Neural cell (in vitro differentiated cells): ENCODE results near the gene HS1BP3. TPM values are rescaled to one million over a fixed set of nuclear protein-coding genes. Genes with fewer than 3 reads are reported as not detected.

ENCODE experiments used
- H2AFZ ChIP-seq: fragments of 200-600, 300-800 bp; sonication (generic), shearing (Covaris generic); 2 replicates; pipeline ENCODE4 v1.6.0; 2014; ENCODE audit warnings: low read depth, mild to moderate bottlenecking, antibody characterized with exemption, low read length, moderate library complexity
- H3F3A ChIP-seq: fragments of 200-600 bp; shearing (Covaris generic); 2 replicates; pipeline ENCODE4 v1.6.1; 2016; ENCODE audit warnings: mild to moderate bottlenecking, moderate library complexity, mixed read lengths, antibody characterized with exemption, low read length; ENCODE audit not compliant: insufficient read depth, poor library complexity, severe bottlenecking
- H3K27ac ChIP-seq: fragments of 200-600, 300-800 bp; sonication (generic), shearing (Covaris generic); 2 replicates; pipeline ENCODE4 v1.5.1; 2014; ENCODE audit warnings: mild to moderate bottlenecking, low read length, moderate library complexity
- H3K27me3 ChIP-seq: fragments of 300-800, 200-600 bp; sonication (generic), shearing (Covaris generic); 2 replicates; pipeline ENCODE4 v1.6.0; 2014; ENCODE audit warnings: mild to moderate bottlenecking, low read depth, low read length, moderate library complexity; ENCODE audit not compliant: insufficient read depth
- H3K36me3 ChIP-seq: fragments of 300-800, 200-600 bp; sonication (generic), shearing (Covaris generic); 2 replicates; pipeline ENCODE4 v1.5.1; 2014; ENCODE audit warnings: mild to moderate bottlenecking, antibody characterized with exemption, low read length, moderate library complexity; ENCODE audit not compliant: insufficient read depth
- H3K4me2 ChIP-seq: fragments of 300-800, 200-600 bp; sonication (generic), shearing (Covaris generic); 2 replicates; pipeline ENCODE4 v1.6.0; 2014; ENCODE audit warnings: mild to moderate bottlenecking, low read length
- H3K4me3 ChIP-seq: fragments of 300-800, 200-600 bp; sonication (generic), shearing (Covaris generic); 2 replicates; pipeline ENCODE4 v1.5.1; 2014; ENCODE audit warnings: mild to moderate bottlenecking, low read length, moderate library complexity
- H3K79me2 ChIP-seq: fragments of 200-600 bp; shearing (Covaris generic); replicated peaks from 2 replicates; pipeline ENCODE4 v1.6.0; 2014; ENCODE audit warnings: mild to moderate bottlenecking, low read length, moderate library complexity; ENCODE audit not compliant: insufficient read depth
- H3K9ac ChIP-seq: fragments of 300-800, 200-600 bp; sonication (generic), shearing (Covaris generic); 2 replicates; pipeline ENCODE4 v1.6.1; 2016; ENCODE audit warnings: mild to moderate bottlenecking, low read length, mixed read lengths
- H3K9me2 ChIP-seq: fragments of 200-600 bp; shearing (Covaris generic); 2 replicates; pipeline ENCODE4 v1.6.1; 2016; ENCODE audit warnings: mild to moderate bottlenecking, low read length, mixed read lengths; ENCODE audit not compliant: insufficient read depth
- H3K9me3 ChIP-seq: fragments of 200-600, 300-800 bp; sonication (generic), shearing (Covaris generic); 2 replicates; pipeline ENCODE4 v1.6.1; 2016; ENCODE audit warnings: mild to moderate bottlenecking, mixed run types, low read length, moderate library complexity, mixed read lengths
- H4K20me1 ChIP-seq: fragments of 200-600 bp; shearing (Covaris generic); 2 replicates; pipeline ENCODE4 v1.6.1; 2016; ENCODE audit warnings: mild to moderate bottlenecking, mixed run types; ENCODE audit not compliant: insufficient read depth
- CTCF ChIP-seq: fragments of 450-650 bp; IDR thresholded peaks from 2 replicates; pipeline ENCODE4 v1.5.1; 2014; ENCODE audit warnings: antibody characterized with exemption, mild to moderate bottlenecking, moderate library complexity; ENCODE audit not compliant: poor library complexity, severe bottlenecking
- EP300 ChIP-seq: fragments of 450-650 bp; conservative IDR thresholded peaks from 2 replicates; pipeline ENCODE4 v1.6.1; 2014; ENCODE audit warnings: antibody characterized with exemption, mild to moderate bottlenecking, moderate library complexity; ENCODE audit not compliant: poor library complexity, severe bottlenecking
- EZH2 ChIP-seq: fragments of 200-600, 300-800 bp; shearing (Covaris generic), sonication (generic); IDR thresholded peaks from 2 replicates; pipeline ENCODE4 v1.6.1; 2014; ENCODE audit warnings: antibody characterized with exemption, low read length, borderline replicate concordance, mild to moderate bottlenecking; ENCODE audit not compliant: insufficient read depth, poor library complexity, severe bottlenecking
- MXI1 ChIP-seq: fragments of 450-650 bp; conservative IDR thresholded peaks from 2 replicates; pipeline ENCODE4 v1.6.1; 2014; ENCODE audit warnings: antibody characterized with exemption, mild to moderate bottlenecking; ENCODE audit not compliant: poor library complexity, severe bottlenecking
- POLR2AphosphoS5 ChIP-seq: IDR thresholded peaks from 2 replicates; pipeline ENCODE4 v1.6.1; 2012
- RAD21 ChIP-seq: fragments of 450-650 bp; conservative IDR thresholded peaks from 2 replicates; pipeline ENCODE4 v1.6.1; 2014; ENCODE audit warnings: antibody characterized with exemption, mild to moderate bottlenecking, moderate library complexity
- SMC3 ChIP-seq: fragments of 450-650 bp; conservative IDR thresholded peaks from 2 replicates; pipeline ENCODE4 v1.6.1; 2014; ENCODE audit warnings: antibody characterized with exemption, mild to moderate bottlenecking, moderate library complexity; ENCODE audit not compliant: poor library complexity
- TAF1 ChIP-seq: IDR thresholded peaks from 2 replicates; pipeline ENCODE4 v1.6.1; 2012; ENCODE audit warnings: low read depth
- polyA plus RNA-seq: library from polyadenylated mRNA; depleted of rRNA; stranded (reverse); fragments of >200 nt; gene quantifications from 2 replicates; pipeline ENCODE4 v1.2.3, GENCODE V29; 2014
- TF ChIP-seq, protein P1 (sequence below): IDR thresholded peaks from 2 replicates; pipeline ENCODE4 v1.6.1; 2012; ENCODE audit warnings: borderline replicate concordance

Gene HS1BP3
- polyA plus RNA-seq, 1 donor from 2014 or later = 8.9 TPM

- H3K36me3 ChIP-seq = no peaks in the 10 kb centered on the region
- H4K20me1 ChIP-seq = no peaks in the 10 kb centered on the region
- H2AFZ ChIP-seq = no peak overlapping the region
- no peak overlapping the region for H3K27ac ChIP-seq
- no peaks in the 10 kb centered on the region for H3K9me3 ChIP-seq
- no peaks in the 10 kb centered on the region for H3K27me3 ChIP-seq
- no peak overlapping the region for H3K9ac ChIP-seq
- TF ChIP-seq EZH2 (no peak), RAD21 (no peak), SMC3 (no peak), MXI1 (no peak), POLR2AphosphoS5 (no peak), EP300 (no peak), TAF1 (no peak), CTCF (no peak)
- TF ChIP-seq, protein P1, sequence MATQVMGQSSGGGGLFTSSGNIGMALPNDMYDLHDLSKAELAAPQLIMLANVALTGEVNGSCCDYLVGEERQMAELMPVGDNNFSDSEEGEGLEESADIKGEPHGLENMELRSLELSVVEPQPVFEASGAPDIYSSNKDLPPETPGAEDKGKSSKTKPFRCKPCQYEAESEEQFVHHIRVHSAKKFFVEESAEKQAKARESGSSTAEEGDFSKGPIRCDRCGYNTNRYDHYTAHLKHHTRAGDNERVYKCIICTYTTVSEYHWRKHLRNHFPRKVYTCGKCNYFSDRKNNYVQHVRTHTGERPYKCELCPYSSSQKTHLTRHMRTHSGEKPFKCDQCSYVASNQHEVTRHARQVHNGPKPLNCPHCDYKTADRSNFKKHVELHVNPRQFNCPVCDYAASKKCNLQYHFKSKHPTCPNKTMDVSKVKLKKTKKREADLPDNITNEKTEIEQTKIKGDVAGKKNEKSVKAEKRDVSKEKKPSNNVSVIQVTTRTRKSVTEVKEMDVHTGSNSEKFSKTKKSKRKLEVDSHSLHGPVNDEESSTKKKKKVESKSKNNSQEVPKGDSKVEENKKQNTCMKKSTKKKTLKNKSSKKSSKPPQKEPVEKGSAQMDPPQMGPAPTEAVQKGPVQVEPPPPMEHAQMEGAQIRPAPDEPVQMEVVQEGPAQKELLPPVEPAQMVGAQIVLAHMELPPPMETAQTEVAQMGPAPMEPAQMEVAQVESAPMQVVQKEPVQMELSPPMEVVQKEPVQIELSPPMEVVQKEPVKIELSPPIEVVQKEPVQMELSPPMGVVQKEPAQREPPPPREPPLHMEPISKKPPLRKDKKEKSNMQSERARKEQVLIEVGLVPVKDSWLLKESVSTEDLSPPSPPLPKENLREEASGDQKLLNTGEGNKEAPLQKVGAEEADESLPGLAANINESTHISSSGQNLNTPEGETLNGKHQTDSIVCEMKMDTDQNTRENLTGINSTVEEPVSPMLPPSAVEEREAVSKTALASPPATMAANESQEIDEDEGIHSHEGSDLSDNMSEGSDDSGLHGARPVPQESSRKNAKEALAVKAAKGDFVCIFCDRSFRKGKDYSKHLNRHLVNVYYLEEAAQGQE = no peak
- H3K9me2 ChIP-seq = no peaks in the 10 kb centered on the region
- H3K4me3 ChIP-seq = no peak overlapping the region
- H3F3A ChIP-seq = no peaks in the 10 kb centered on the region
- H3K79me2 ChIP-seq = no peaks in the 10 kb centered on the region
- no peak overlapping the region for H3K4me2 ChIP-seq
Measured at GRCh38 chr2:20583425-20583881, 67.4 kb downstream of the HS1BP3 start.

- H3K9me2 ChIP-seq = no peaks in the 10 kb centered on the region
- no peaks in the 10 kb centered on the region for H3K79me2 ChIP-seq
- no peaks in the 10 kb centered on the region for H3K9me3 ChIP-seq
- H3K9ac ChIP-seq = no peak overlapping the region
- no peak overlapping the region for H3K4me2 ChIP-seq
- no peaks in the 10 kb centered on the region for H3K36me3 ChIP-seq
- H3K27me3 ChIP-seq = no peaks in the 10 kb centered on the region
- no peak overlapping the region for H3K4me3 ChIP-seq
- H4K20me1 ChIP-seq = no peaks in the 10 kb centered on the region
- no peaks in the 10 kb centered on the region for H3F3A ChIP-seq
- H3K27ac ChIP-seq = no peak overlapping the region
- TF ChIP-seq EP300 (no peak), MXI1 (no peak), SMC3 (no peak), EZH2 (no peak), RAD21 (no peak)
- no peak overlapping the region for H2AFZ ChIP-seq
Measured at GRCh38 chr2:20582600-20583221, 68.2 kb downstream of the HS1BP3 start.
